Stimulated activated CD4-positive, alpha-beta T cell treated with anti-CD3 and anti-CD28 coated beads, Interleukin-15, amount 100 ng/mL, for 48 hours (primary cell): ENCODE measurements around the gene HTR3B.
"Not testable (repeated sequence)": the region's sequence is repeated elsewhere in the genome, so short reads cannot be mapped to it uniquely, and the experiment has no call there.

Experiments
- DNase-seq, 2 donors: peaks; one replicate each; pipeline ENCODE4 v3.0.0-alpha.2; 2020; ENCODE audit warnings: low read depth in 2 of 2

The HTR3B gene

DNA sequence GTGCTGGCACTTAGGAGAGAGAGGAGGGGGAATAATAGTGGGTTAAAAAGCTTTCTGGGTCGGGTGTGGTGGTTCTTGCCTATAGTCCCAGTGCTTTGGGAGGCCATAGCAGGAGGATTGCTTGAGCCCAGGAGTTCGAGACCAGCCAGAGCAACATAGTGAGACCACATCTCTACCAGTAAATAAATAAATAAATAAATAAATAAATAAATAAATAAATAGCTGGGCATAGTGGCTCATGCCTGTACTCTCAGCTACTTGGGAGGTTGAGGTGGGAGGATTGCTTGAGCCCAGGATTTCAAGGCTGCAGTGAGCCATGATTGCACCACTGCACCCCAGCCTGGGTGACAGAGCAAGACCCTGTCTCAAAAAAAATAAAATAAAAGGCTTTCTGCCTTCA, 41.6 kb downstream of the HTR3B start:
- DNase-seq: not testable (repeated sequence)

DNA sequence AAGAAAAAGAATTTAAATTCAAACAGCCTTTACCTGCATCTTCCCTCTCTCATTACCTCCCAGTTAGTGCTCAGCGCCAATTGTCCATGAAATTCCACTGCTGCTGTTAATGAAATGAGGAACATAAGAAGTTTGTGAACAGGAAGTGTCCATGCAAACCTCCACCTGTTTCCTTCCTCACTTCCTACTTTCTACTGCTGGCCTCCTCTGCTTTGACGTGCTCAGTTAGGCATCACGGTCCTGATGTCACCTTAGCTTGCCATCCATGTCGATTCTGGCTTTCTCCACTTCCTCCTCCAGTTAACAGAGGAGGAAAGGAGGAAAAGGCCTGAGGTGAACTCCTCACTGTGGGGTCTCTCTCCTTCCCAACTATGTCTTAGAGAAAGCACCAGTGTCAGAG, 43.4 kb downstream of the HTR3B start:
- DNase-seq: no peak

DNA sequence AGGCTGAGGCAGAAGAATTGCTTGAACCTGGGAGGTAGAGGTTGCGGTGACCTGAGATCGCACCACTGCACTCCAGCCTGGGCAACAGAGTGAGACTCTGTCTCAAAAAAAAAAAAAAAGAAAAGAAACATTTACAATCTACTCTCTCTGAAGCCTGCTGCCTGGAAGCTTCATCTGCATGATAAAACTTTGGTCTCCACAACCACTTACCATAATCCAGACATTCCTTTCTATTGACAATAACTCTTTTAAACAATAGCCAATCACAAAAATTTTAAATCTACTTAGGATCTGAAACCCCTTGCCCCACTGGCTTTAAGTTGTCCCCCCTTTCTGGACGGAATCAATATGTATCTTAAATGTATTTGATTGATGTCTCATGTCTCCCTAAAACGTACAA, 45.3 kb downstream of the HTR3B start:
- DNase-seq: no peak

DNA sequence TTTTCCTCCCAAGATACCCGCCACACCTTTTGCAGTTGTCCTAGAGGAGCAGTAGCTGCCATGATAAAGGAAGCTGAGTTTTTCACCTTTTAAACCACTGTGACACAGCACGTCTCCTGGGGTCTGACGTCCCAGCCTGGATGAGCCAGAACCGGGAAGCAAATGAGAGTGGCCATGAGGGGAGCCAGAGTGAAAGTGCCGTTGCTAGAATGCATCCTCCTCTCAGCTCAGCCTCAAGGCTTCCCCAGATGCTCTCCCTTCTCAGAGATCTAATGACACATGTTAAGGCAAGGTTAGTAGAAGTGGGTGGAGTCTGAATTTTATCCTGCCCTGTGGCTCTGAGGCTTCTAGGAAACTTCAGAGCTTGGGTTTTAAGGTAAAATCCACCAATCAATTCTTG, 46.9 kb downstream of the HTR3B start:
- DNase-seq: no peak

DNA sequence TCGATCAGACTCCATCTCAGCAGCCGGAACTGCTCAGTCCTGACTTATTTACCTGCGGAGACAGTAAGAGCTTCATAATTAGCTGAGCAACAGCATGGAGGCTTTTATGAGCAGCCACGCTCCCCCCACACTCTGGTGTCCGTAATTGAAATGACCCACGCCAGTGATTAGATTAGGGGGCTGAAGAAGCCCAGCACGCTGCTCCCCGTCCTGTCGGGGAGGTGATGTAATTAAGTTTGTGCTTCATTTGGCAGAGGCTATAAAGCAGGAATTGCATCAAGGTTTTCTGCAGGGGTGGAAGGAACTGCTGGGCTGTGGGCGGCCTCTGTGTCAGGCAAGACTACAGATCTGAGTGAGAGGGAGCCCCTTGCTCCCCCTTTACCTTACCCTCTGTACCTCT, 47.5 kb downstream of the HTR3B start:
- no peak for DNase-seq

DNA sequence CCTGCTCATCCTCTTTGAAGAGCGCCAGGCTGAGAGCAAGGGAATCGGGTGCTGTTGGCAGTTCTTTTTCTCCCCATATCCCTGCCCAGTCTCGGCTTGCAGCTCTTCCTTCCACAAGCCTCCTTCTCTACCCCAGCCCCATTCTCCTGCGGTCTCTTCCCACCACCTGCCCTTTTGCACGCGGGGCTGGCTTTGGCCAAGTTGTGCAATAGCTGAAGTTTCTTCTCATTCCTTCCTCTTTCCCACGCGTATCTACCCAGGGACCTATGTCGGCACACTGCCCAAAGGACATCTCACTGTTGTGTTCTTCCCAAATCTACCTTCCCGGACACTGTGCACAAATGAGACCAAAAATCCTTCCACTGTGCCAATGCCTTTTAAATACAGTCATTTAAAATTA, 48.0 kb downstream of the HTR3B start:
- no peak for DNase-seq

DNA sequence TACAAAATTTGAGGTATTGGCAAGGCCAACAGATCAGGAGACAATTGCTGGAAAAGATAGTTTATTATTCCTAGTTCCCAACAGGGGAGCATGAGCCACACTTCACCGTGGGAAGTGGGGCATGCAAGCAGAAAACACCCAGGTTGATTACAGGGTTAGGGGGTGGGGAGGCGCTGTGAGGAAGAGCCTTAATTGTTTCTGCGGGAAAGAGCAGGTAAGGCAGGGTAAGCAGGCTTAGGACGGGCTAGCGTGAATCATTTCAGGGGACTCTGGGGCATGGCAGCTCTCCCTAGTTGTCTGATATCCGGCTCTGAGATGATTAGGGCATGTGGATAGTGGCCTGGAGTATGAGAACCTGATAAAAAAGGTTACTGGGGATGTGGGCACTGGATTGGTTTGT, 49.6 kb downstream of the HTR3B start:
- no peak for DNase-seq

DNA sequence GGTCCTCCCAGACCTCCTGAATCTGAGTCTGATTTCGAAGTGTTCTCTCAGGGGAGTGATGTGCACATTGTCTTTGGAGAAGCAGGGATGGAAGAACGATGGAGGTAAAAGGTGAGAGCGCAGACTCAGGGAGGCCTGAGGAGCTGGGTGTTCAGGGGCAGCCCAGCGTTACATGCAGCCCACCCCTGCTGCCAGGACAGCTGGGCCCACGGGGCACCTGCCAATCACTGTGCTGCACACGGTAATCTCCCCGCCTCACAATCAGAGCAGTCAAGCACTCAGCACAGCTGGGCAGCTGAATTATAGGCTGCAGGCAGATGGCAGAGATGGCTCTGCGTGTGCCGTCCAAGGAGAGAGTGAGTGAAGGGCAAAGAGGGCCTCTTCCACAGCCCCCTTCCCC, 52.4 kb downstream of the HTR3B start:
- DNase-seq: no peak

DNA sequence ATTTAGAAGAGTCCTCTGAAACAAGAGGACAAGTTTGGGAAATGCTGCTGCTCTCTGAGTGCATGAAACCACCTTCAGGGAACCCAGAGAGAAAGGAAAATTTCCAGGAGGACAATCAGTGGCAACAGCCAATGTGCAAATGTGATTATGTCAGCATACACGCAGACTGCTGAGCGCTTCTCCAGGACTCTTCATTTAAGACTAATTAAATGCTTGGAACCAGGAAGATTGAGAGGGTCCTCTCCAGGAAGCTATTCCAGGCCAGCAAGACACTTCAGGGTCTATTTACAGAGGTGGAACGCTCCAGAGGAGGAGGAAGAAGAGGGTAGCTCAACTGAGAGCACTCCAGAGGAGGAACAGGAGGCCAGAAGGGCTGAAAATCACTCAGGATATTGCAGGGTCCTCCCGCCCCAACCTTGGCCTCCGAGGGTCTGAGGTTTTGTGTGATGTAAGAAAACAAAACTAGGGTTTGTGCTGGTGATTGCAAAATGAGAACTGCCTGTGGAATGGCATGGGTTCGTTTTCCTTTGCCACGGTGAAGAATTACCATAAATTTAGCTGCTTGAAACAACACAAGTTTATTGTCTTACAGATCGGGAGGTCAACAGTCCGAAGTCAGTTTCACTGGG, 56.2 kb downstream of the HTR3B start:
- DNase-seq: no peak

DNA sequence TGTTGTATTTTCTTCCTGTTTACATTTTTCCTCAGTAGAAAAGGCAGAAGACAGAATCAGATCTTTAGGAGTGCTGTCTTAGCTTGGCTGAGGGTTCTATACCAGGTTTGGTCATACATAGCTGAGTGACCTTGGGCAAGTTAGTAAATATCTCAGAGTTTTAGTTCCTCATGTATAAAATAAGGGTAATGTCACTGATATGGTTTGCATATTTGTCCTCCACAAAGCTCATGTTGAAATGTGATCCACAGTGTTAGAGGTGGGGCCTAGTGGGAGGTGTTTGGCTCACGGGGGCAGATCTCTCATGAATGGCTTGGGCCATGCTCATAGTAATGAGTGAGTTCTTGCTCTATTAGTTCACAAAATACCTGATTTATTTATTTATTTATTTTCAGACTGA, 62.8 kb downstream of the HTR3B start:
- DNase-seq: no peak

DNA sequence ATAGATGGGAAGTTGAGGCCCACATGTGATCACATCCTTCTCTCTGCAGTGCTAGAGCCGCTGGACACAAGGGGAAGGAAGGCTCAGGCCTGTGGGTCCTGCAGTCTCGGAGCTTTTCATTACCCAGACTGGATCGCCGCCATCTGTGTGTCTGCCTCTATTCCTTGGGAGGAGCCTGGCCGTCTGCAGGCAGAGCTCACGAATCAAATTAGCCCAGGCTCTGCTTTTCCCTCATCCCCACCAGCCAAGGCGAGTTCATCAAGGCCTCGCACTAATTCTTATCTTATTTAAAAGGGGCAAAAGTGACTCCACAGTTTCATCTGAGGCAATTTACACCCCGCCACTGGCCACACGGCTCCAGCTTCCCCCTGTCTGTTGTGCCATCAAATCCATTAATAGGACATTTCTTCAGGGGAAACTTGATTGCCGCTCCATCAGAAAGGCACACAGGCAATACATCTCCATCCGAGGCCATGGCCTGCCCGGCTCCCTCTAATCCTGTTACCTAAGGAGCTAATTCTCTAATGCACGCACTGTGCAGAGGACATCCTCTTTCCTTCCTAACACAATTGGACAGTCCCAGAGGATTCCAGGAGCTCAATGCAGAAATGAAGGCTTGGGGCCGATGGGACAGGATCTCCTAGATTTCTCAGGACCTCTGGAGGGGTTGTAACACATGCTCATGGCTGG, 67.1 kb downstream of the HTR3B start:
- DNase-seq: no peak

DNA sequence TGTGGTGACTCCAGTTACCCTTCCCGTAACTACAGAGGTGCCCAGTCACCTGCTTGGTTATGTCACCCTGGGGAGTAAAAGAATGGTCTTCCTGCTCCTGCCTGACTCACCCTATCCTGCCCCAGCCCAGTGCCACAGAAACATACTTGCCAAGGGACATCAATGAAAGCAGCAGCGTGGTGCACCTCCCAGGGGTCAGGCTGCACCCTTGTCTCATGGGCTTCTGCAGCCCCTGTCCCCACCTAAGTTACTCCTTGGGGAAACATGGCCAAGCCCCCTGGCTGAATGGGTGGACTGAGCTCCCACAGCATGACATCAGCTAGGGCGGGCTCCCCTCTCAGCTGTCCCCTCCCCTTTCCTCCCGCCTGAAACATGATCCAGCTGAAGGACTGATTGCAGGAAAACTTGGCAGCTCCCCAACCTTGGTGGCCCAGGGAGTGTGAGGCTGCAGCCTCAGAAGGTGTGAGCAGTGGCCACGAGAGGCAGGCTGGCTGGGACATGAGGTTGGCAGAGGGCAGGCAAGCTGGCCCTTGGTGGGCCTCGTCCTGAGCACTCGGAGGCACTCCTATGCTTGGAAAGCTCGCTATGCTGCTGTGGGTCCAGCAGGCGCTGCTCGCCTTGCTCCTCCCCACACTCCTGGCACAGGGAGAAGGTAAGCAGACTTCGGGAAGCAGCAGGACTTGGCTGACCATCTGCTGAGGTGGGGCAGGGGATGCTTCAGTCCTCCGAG, 70.3 kb downstream of the HTR3B start, which contains the start of gene HTR3A:
Gene HTR3A (plus strand): TSS at position 368 of the 730 bp plus-strand sequence. CDS start 218 bp downstream, at position 586.
- DNase-seq: no peak

DNA sequence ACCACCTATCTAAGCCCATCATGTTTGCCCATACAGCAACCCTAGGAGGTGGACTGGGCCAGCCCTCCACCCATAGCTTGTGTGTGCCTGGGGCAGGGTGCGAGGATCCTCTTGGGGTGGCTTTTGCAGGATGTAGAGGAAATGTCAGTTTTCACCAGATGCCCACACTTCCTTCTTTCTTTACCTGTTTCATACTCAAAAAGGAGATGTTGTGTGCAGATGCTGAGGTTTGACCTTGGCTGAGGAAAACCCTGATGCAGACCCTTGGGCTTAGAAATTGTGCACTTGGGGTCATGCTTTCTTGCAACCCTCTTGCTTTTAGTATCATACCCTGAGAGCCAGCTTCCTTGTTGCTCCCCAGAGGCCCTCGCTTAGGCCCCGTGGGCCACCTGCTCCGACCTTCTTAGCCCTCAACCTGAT, 72.5 kb downstream of the HTR3B start:
- no peak for DNase-seq

DNA sequence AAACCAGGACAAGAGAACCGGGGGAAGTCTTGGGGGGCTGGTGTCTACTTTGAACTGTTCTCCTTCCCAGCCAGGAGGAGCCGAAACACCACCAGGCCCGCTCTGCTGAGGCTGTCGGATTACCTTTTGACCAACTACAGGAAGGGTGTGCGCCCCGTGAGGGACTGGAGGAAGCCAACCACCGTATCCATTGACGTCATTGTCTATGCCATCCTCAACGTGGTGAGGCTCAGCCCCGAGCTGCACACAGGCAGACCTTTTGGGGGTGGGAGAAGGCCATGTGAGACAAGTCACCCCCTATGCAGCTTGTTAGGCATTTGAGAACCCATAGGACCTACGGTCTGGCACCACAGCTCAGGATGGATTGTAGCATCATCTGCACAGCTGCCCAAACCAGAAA, 73.1 kb downstream of the HTR3B start:
- no peak for DNase-seq

DNA sequence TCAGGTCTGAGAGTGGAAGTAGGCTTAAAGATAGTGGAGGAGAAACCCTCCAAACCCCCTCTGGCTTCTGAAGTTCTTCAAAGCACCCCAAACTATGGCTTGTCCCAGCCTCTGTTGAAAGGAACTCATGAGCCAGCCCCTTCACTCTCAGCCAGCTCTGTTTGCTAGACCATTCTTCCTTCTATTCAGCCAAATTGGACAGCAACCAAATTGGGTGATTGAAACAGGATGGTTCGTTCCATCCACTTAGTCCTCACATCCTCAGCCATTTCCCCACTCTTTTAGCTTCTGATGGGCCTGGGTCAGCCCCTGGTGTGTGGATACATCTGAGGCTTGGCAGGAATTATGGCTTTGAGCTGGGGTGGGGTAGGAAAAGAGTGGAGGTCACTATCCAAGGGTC, 74.8 kb downstream of the HTR3B start:
- no peak for DNase-seq

DNA sequence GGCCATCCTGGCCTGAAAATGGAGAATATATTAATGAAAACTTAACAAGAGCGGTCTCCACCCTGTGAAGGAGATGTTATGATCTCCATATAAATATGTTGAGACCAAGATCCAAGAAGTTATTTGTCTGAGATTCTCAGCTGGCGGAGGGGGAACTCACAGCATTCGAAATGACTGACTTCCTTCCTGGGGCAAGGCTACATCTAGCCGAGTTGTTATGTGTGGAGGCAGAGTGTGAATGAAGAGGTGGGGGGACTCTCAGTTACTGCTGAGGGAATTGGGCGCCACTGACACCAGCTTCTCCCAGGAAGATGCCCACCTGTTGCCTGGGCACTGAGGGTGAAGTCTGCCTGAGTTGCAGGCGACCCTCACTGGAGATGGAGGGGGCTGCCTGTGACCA, 76.2 kb downstream of the HTR3B start:
- DNase-seq: no peak

DNA sequence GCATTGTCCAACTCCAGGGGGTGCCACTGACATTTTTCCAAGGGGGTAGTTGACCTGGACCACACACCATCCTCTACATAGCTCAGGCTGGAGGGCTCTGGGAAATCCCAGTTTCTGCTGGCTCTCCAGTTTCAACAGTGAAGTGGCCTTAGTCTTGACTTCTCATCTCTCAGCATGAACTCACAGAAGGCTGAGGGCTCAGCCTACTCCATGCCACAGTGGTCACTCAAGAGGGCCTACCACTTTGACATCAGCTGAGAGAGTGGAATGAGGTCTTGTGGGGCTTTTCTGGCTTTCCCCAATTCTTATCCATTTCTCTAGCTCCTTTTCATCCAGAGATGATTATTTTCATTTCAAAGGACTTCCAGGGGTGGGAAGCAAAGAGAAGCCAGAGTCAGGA, 77.7 kb downstream of the HTR3B start:
- no peak for DNase-seq

DNA sequence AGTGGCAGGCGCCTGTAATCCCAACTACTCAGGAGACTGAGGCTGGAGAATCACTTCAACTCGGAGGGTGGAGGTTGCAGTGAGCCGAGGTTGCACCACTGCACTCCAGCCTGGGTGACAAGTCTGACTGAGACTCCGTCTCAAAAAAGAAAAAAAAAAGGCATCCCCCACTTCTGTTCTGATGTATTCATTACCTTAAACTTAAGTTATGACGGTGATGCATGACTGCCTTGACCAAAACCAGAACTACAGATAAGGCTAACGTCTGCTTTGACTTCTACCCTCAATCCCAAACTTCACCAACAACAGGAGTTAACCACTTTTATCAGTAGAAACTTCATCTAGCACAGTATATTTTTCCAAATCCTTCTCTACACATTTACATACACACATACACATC, 80.2 kb downstream of the HTR3B start:
- no peak for DNase-seq

DNA sequence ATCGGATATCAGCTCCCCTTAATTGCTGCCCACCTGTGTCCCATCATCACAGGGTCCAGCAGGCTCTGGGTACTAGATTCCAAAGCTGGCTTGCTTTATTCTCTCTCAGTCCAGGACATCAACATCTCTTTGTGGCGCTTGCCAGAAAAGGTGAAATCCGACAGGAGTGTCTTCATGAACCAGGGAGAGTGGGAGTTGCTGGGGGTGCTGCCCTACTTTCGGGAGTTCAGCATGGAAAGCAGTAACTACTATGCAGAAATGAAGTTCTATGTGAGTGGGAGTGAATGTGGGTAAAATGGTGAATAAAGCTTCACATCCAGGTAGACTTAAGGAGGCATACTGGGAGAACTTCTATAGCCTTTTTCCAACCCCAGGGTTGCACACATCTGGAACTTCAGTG, 81.3 kb downstream of the HTR3B start:
- DNase-seq: no peak

DNA sequence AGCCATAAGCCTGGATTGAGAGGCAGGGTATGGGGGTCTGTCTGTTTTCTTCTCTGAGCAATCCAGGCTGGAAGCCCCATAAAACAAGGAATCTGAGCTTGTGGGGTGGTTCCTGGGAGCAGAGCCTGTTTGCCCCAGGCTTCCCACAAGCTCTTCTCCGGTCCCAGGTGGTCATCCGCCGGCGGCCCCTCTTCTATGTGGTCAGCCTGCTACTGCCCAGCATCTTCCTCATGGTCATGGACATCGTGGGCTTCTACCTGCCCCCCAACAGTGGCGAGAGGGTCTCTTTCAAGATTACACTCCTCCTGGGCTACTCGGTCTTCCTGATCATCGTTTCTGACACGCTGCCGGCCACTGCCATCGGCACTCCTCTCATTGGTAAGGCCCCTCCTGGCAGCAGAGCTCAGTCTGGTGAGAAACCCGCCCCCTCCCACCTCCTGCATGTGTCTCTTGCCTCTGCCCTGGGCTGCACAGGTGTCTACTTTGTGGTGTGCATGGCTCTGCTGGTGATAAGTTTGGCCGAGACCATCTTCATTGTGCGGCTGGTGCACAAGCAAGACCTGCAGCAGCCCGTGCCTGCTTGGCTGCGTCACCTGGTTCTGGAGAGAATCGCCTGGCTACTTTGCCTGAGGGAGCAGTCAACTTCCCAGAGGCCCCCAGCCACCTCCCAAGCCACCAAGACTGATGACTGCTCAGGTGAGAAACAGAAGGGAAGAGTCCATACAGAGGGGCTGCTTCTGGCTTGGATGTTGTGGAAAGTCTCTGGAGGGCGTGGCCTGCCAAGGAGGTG, 82.0 kb downstream of the HTR3B start:
- DNase-seq: no peak

DNA sequence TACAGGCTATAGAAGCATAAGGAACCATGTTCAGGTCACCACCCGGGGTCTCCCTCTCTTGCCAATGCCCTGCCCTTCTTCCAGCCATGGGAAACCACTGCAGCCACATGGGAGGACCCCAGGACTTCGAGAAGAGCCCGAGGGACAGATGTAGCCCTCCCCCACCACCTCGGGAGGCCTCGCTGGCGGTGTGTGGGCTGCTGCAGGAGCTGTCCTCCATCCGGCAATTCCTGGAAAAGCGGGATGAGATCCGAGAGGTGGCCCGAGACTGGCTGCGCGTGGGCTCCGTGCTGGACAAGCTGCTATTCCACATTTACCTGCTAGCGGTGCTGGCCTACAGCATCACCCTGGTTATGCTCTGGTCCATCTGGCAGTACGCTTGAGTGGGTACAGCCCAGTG, 84.8 kb downstream of the HTR3B start:
- DNase-seq: no peak

DNA sequence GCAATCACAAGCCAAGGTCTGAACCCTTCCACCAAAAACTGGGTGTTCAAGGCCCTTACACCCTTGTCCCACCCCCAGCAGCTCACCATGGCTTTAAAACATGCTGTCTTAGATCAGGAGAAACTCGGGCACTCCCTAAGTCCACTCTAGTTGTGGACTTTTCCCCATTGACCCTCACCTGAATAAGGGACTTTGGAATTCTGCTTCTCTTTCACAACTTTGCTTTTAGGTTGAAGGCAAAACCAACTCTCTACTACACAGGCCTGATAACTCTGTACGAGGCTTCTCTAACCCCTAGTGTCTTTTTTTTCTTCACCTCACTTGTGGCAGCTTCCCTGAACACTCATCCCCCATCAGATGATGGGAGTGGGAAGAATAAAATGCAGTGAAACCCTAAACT, 85.3 kb downstream of the HTR3B start:
- no peak for DNase-seq
